ENCODE results near the gene MYO3B.

- no peak for TF ChIP-seq REST (IDR thresholded peaks at IDR 0.05; ENCODE audit: low read depth)
- no peak for TF ChIP-seq MAX (IDR thresholded peaks at IDR 0.05)
These were observed 187.7 kb downstream of the MYO3B start for GRCh38 chr2:170365686-170366085.
